ENCODE results near the gene PLA2G12B.
"Not testable (repeated sequence)": the region's sequence is repeated elsewhere in the genome, so short reads cannot be mapped to it uniquely, and the experiment has no call there.

Gene PLA2G12B

GRCh38 chr10:72911758-72912157 is 42.8 kb downstream of the PLA2G12B start:
- POLR2A ChIA-PET: no interaction called here
- CTCF ChIA-PET: no interaction called here
- DNase-seq (ENCODE audit: extremely low spot score): no peak
- no peak for TF ChIP-seq CTCF (IDR thresholded peaks at IDR 0.05; ENCODE audit: control extremely low read depth, extremely low read depth, low read depth, missing control alignments)

GRCh38 chr10:72910705-72911104 is 43.9 kb downstream of the PLA2G12B start:
- CTCF ChIA-PET: interaction anchor here (1.3 kb wide), 1 partner anchor 13 kb away, joined by 3 read pairs; no protein-coding TSS in a partner anchor
- DNase-seq (ENCODE audit: extremely low spot score): no peak
- POLR2A ChIA-PET: no interaction called here
- no peak for TF ChIP-seq CTCF (IDR thresholded peaks at IDR 0.05; ENCODE audit: control extremely low read depth, extremely low read depth, low read depth, missing control alignments)

GRCh38 chr10:72906446-72906845 is 48.2 kb downstream of the PLA2G12B start:
- POLR2A ChIA-PET: no interaction called here
- no peak for TF ChIP-seq CTCF (IDR thresholded peaks at IDR 0.05; ENCODE audit: control extremely low read depth, extremely low read depth, low read depth, missing control alignments)
- CTCF ChIA-PET: interaction anchor here (1.1 to 1.2 kb wide), 2 partner anchors 19 to 58 kb away, joined by 3 to 4 read pairs; no protein-coding TSS in a partner anchor
- no peak for DNase-seq (ENCODE audit: extremely low spot score)

GRCh38 chr10:72904806-72905205 is 49.8 kb downstream of the PLA2G12B start:
- DNase-seq (ENCODE audit: extremely low spot score): no peak
- CTCF ChIA-PET: no interaction called here
- TF ChIP-seq CTCF (IDR thresholded peaks at IDR 0.05; ENCODE audit: control extremely low read depth, extremely low read depth, low read depth, missing control alignments): no peak
- POLR2A ChIA-PET: no interaction called here

- CTCF ChIA-PET; DNase-seq (ENCODE audit: extremely low spot score); POLR2A ChIA-PET: not testable (repeated sequence)
Measured at GRCh38 chr10:72903941-72904446, 50.6 kb downstream of the PLA2G12B start.

- CTCF ChIA-PET: interaction anchor here (0.9 to 1.0 kb wide), 2 partner anchors 9 to 24 kb away, joined by 3 to 6 read pairs; no protein-coding TSS in a partner anchor
- DNase-seq (ENCODE audit: extremely low spot score): no peak
- no peak for TF ChIP-seq CTCF (IDR thresholded peaks at IDR 0.05; ENCODE audit: control extremely low read depth, extremely low read depth, low read depth, missing control alignments)
- POLR2A ChIA-PET: no interaction called here
Measured at GRCh38 chr10:72899545-72899944, 55.1 kb downstream of the PLA2G12B start.

GRCh38 chr10:72898616-72899015 is 56.0 kb downstream of the PLA2G12B start:
- TF ChIP-seq CTCF (IDR thresholded peaks at IDR 0.05; ENCODE audit: control extremely low read depth, extremely low read depth, low read depth, missing control alignments): no peak
- POLR2A ChIA-PET: no interaction called here
- CTCF ChIA-PET: no interaction called here
- no peak for DNase-seq (ENCODE audit: extremely low spot score)

Measured in GM10248 (cell line).